GM23248 (cell line): ENCODE results near the gene RCAN2. TPM values are rescaled to one million over a fixed set of nuclear protein-coding genes. Genes with fewer than 3 reads are reported as not detected.
A peak's percentile ranks its signal among the peaks of the same experiment; 100 is the strongest.

Source experiments
- DNase-seq: peaks from one replicate; pipeline ENCODE4 v3.0.0-alpha.2; 2015
- H2AFZ ChIP-seq: fragments of 200-600 bp; sonication (generic); 2 replicates; pipeline ENCODE4 v1.6.1; 2016; ENCODE audit warnings: antibody characterized with exemption
- H3F3A ChIP-seq: fragments of 200-600 bp; sonication (generic); 2 replicates; pipeline ENCODE4 v1.6.1; 2016; ENCODE audit warnings: mild to moderate bottlenecking, antibody characterized with exemption, mixed run types; ENCODE audit not compliant: insufficient read depth
- H3K27ac ChIP-seq: fragments of 200-600 bp; sonication (generic); 2 replicates; pipeline ENCODE4 v1.5.1; 2016; ENCODE audit warnings: mild to moderate bottlenecking
- H3K27me3 ChIP-seq: fragments of 200-600 bp; sonication (generic); replicated peaks from 2 replicates; pipeline ENCODE4 v1.6.1; 2016; ENCODE audit warnings: mild to moderate bottlenecking; ENCODE audit not compliant: insufficient read depth
- H3K36me3 ChIP-seq: fragments of 200-600 bp; sonication (generic); 2 replicates; pipeline ENCODE4 v1.6.1; 2016; ENCODE audit warnings: low read depth, mild to moderate bottlenecking
- H3K4me1 ChIP-seq: fragments of 200-600 bp; sonication (generic); 2 replicates; pipeline ENCODE4 v1.6.1; 2016; ENCODE audit warnings: mild to moderate bottlenecking; ENCODE audit not compliant: insufficient read depth
- H3K4me2 ChIP-seq: fragments of 200-600 bp; sonication (generic); one replicate; pipeline ENCODE4 v1.6.1; 2016; ENCODE audit warnings: mild to moderate bottlenecking; ENCODE audit not compliant: unreplicated experiment
- H3K4me3 ChIP-seq: fragments of 200-600 bp; sonication (generic); 2 replicates; pipeline ENCODE4 v1.5.1; 2016; ENCODE audit warnings: mild to moderate bottlenecking
- H3K79me2 ChIP-seq: fragments of 200-600 bp; sonication (generic); 2 replicates; pipeline ENCODE4 v1.6.1; 2016; ENCODE audit warnings: mild to moderate bottlenecking; ENCODE audit not compliant: insufficient read depth
- H3K9ac ChIP-seq: fragments of 200-600 bp; sonication (generic); 2 replicates; pipeline ENCODE4 v1.6.1; 2016; ENCODE audit warnings: mild to moderate bottlenecking
- H3K9me2 ChIP-seq: fragments of 200-600 bp; sonication (generic); 2 replicates; pipeline ENCODE4 v1.6.1; 2016; ENCODE audit warnings: mixed run types, mild to moderate bottlenecking, moderate library complexity; ENCODE audit not compliant: insufficient read depth
- H3K9me3 ChIP-seq: fragments of 200-600 bp; sonication (generic); one replicate; pipeline ENCODE4 v1.6.1; 2017; ENCODE audit warnings: low read depth
- H4K20me1 ChIP-seq: fragments of 200-600 bp; sonication (generic); 2 replicates; pipeline ENCODE4 v1.6.0; 2016; ENCODE audit not compliant: insufficient read depth
- EZH2 ChIP-seq: fragments of 200-600 bp; sonication (generic); IDR thresholded peaks from 2 replicates; pipeline ENCODE4 v1.6.1; 2018; ENCODE audit warnings: antibody characterized with exemption, mild to moderate bottlenecking; ENCODE audit not compliant: insufficient read depth, poor library complexity, severe bottlenecking
- EZH2phosphoT487 ChIP-seq: fragments of 200-600 bp; sonication (generic); IDR thresholded peaks from 2 replicates; pipeline ENCODE4 v1.6.1; 2018; ENCODE audit warnings: antibody characterized with exemption, moderate library complexity, mild to moderate bottlenecking, low read depth; ENCODE audit not compliant: insufficient read depth
- WGBS, 2 experiments: methylation state at CpG; one replicate each; pipeline ENCODE4 v1.1.6; 2015 to 2017; ENCODE audit warnings: low lambda C conversion rate in 2 of 2, low coverage in 1 of 2; ENCODE audit errors: missing lambda C conversion rate in 2 of 2; 5-methylcytosine and 5-hydroxymethylcytosine counted together
- in situ Hi-C: fragments of 300-500 bp; cut with MboI; formaldehyde crosslinking; loops from 2 replicates; pipeline ENCODE4 v1.15.0; 2020
- polyA plus RNA-seq: library from polyadenylated mRNA; unstranded; fragments of >200 nt; fragmentation: Nextera tagmentation; extraction: Ambion mirVana; gene quantifications from 2 replicates; pipeline ENCODE4 v1.2.1, GENCODE V29; 2016
- total RNA-seq: library from RNA; depleted of rRNA; stranded (reverse); fragments of >200 nt; shearing (Covaris generic); gene quantifications from 2 replicates; pipeline ENCODE4 v1.2.3, GENCODE V29; 2014

RCAN2 gene
- total and polyA plus RNA-seq, 2 experiments from 2014 or later = 6.5 to 8.8 TPM

DNA sequence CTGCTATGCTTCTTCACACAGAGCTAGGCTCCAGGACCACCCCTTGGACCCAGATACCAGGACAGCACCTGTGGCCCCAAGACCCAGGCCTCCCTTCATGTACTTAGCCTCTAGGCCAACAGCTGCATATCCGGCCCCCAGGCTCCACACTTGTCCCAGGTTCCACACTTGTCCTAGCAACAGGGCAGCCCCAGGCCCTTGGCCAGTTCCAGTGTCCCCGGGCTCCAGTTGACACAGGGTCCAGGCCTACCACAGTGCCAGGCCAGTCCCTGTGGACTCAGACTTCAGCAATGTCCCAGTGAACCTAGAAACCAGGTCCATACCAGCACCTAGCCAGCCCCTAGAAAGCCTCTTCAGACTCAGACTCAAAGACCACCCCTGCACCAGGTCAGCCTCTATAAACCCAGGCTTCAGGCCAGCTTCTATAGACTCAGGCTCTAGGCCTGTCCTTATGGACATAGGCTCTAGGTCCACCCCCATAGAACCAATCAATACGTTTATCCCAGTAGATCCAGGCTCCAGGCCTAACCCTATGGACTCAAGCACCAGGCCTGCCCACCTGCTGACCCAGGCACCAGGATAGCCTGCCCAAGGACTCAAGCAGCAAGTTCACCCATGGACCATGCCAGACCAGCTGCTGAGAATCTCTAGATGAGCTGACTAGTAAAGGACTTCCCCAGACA lies 46.3 kb downstream of the RCAN2 start:
- no peaks in the 10 kb centered on the region for H3K36me3 ChIP-seq
- H3F3A ChIP-seq = peaks cover 17% of the 10 kb centered on the region; the same call in 1 of the 2 replicates
- no peaks in the 10 kb centered on the region for H3K27me3 ChIP-seq
- H3K9ac ChIP-seq = no peak overlapping the region
- no peak overlapping the region for H2AFZ ChIP-seq
- H3K79me2 ChIP-seq = no peaks in the 10 kb centered on the region
- 78 to 81% methylated on average over 3 of the region's 3 CpGs for WGBS, 2 experiments
- TF ChIP-seq EZH2 (no peak), EZH2phosphoT487 (no peak)
- H3K27ac ChIP-seq = no peak overlapping the region
- peaks cover 18% of the 10 kb centered on the region for H3K4me1 ChIP-seq
- H3K9me3 ChIP-seq = no peaks in the 10 kb centered on the region
- H4K20me1 ChIP-seq = no peaks in the 10 kb centered on the region
- no peak overlapping the region for H3K4me3 ChIP-seq
- no peak for DNase-seq
- in situ Hi-C loops = no loop called here
- H3K4me2 ChIP-seq = no peak overlapping the region
- no peaks in the 10 kb centered on the region for H3K9me2 ChIP-seq

DNA sequence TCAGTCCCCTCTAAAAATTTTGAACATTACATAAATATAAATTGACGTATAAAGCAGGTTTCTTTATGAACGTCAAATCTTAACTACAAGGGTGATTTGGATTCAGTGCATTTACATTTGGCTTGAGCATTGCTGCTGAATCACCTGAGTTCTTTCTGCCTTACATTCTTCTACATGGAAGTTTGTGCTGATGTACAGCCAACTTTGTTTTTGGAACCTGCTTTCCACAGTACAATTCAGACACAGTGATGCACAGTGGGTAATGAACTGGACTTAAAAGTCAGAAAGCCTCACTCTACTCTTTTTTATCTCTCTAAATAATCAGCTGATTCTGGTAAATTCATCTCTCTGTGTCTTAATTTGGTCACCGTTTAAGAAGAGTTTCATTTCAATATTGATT lies 47.6 kb downstream of the RCAN2 start:
- no peak overlapping the region for H3K4me2 ChIP-seq
- H3K9me3 ChIP-seq = no peaks in the 10 kb centered on the region
- DNase-seq = no peak
- H3K9me2 ChIP-seq = no peaks in the 10 kb centered on the region
- no peak overlapping the region for H3K4me3 ChIP-seq
- no peaks in the 10 kb centered on the region for H4K20me1 ChIP-seq
- H3K27me3 ChIP-seq = no peaks in the 10 kb centered on the region
- in situ Hi-C loops = no loop called here
- H3K27ac ChIP-seq = no peak overlapping the region
- H3K9ac ChIP-seq = no peak overlapping the region
- WGBS, 2 experiments = 90 to 92% methylated on average over 3 of the region's 3 CpGs
- H3K4me1 ChIP-seq = peaks cover 24% of the 10 kb centered on the region
- no peaks in the 10 kb centered on the region for H3K79me2 ChIP-seq
- no peak overlapping the region for H2AFZ ChIP-seq
- H3K36me3 ChIP-seq = no peaks in the 10 kb centered on the region
- TF ChIP-seq EZH2 (no peak), EZH2phosphoT487 (no peak)
- H3F3A ChIP-seq = peaks cover 19% of the 10 kb centered on the region; the same call in 1 of the 2 replicates

- Histone ChIP-seq H3K27ac (no peak overlapping the region), H3K4me3 (no peak overlapping the region), H3K36me3 (no peaks in the 10 kb centered on the region), H3K9ac (no peak overlapping the region), H2AFZ (peak overlapping the region; percentile 39), H3K4me2 (peak overlapping the region; percentile 44), H3K9me2 (no peaks in the 10 kb centered on the region), H3K79me2 (no peaks in the 10 kb centered on the region), H4K20me1 (no peaks in the 10 kb centered on the region), H3F3A (peaks cover 20% of the 10 kb centered on the region), H3K27me3 (no peaks in the 10 kb centered on the region), H3K4me1 (peaks cover 38% of the 10 kb centered on the region), H3K9me3 (no peaks in the 10 kb centered on the region)
- in situ Hi-C loops = no loop called here
- WGBS, 2 experiments = 4 to 10% methylated on average over 1 of the region's 1 CpG
- TF ChIP-seq EZH2phosphoT487 (no peak), EZH2 (no peak)
- peak; percentile 10 for DNase-seq
These were observed 50.6 kb downstream of the RCAN2 start for GRCh38 chr6:46440641-46441040.

- H3K27ac ChIP-seq = peak overlapping the region; percentile 29
- no peaks in the 10 kb centered on the region for H3K9me3 ChIP-seq
- TF ChIP-seq EZH2 (no peak), EZH2phosphoT487 (no peak)
- H3K4me2 ChIP-seq = peak overlapping the region; percentile 44
- no peaks in the 10 kb centered on the region for H3K27me3 ChIP-seq
- no peak overlapping the region for H3K9ac ChIP-seq
- H3K4me1 ChIP-seq = peaks cover 38% of the 10 kb centered on the region
- no peaks in the 10 kb centered on the region for H3K79me2 ChIP-seq
- H3F3A ChIP-seq = peaks cover 20% of the 10 kb centered on the region
- in situ Hi-C loops = no loop called here
- no peaks in the 10 kb centered on the region for H4K20me1 ChIP-seq
- peak; percentile 85 for DNase-seq
- H2AFZ ChIP-seq = no peak overlapping the region
- H3K9me2 ChIP-seq = no peaks in the 10 kb centered on the region
- no peak overlapping the region for H3K4me3 ChIP-seq
- H3K36me3 ChIP-seq = no peaks in the 10 kb centered on the region
- 0 to 1% methylated on average over 2 of the region's 2 CpGs for WGBS, 2 experiments
These were observed 51.1 kb downstream of the RCAN2 start for GRCh38 chr6:46440141-46440540.
